PC-3 (cell line): ENCODE results near the gene TRIM47.

ENCODE experiments used
- EZH2 ChIP-seq: fragments of 300-600 bp; sonication (generic); IDR thresholded peaks from one replicate; pipeline ENCODE4 v1.6.1; 2017; ENCODE audit warnings: antibody characterized with exemption, mild to moderate bottlenecking, low read length; ENCODE audit not compliant: unreplicated experiment
- TF ChIP-seq, protein P1 (sequence below): fragments of 300-600 bp; sonication (generic); conservative IDR thresholded peaks from 2 replicates; pipeline ENCODE4 v1.5.1; 2017; ENCODE audit warnings: antibody characterized with exemption, low read depth, mild to moderate bottlenecking, low read length

DNA sequence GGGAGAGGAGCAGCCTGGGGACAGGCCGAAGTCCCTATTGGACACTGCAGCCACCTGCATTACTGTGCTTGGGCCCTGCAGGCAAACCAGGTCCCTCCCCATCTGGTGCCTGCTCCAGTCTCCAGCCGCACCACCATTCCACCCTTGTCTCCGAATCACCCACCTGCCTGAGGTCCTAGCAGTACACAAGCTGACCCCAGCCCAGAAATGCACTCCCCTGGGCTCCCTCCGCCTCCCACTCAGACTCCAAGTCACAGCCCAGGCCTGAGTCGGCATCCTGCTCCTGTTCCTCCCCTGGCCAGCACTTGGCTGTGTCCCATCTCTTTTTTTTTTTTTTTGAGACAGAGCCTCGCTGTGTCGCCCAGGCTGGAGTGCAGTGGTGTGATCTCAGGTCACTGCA lies 40.5 kb downstream of the TRIM47 start:
- TF ChIP-seq, protein P1, sequence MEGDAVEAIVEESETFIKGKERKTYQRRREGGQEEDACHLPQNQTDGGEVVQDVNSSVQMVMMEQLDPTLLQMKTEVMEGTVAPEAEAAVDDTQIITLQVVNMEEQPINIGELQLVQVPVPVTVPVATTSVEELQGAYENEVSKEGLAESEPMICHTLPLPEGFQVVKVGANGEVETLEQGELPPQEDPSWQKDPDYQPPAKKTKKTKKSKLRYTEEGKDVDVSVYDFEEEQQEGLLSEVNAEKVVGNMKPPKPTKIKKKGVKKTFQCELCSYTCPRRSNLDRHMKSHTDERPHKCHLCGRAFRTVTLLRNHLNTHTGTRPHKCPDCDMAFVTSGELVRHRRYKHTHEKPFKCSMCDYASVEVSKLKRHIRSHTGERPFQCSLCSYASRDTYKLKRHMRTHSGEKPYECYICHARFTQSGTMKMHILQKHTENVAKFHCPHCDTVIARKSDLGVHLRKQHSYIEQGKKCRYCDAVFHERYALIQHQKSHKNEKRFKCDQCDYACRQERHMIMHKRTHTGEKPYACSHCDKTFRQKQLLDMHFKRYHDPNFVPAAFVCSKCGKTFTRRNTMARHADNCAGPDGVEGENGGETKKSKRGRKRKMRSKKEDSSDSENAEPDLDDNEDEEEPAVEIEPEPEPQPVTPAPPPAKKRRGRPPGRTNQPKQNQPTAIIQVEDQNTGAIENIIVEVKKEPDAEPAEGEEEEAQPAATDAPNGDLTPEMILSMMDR = no peak
- TF ChIP-seq EZH2 = no peak
